ENCODE measurements around the gene ADA. TPM values are rescaled to one million over a fixed set of nuclear protein-coding genes. Genes with fewer than 3 reads are reported as not detected.
A peak's percentile ranks its signal among the peaks of the same experiment; 100 is the strongest.
"Not testable (repeated sequence)": the region's sequence is repeated elsewhere in the genome, so short reads cannot be mapped to it uniquely, and the experiment has no call there.

The ADA gene
- 7.3 TPM for polyA plus RNA-seq
- long read RNA-seq, donor 1, partial matches to known transcripts = 0 of 4 reads
- long read RNA-seq, donor 1, other reads (novel, unspliced or antisense) = 0 of 4 reads
- long read RNA-seq, donor 2, partial matches to known transcripts = 0 of 2 reads
- long read RNA-seq, donor 2, other reads (novel, unspliced or antisense) = 0 of 2 reads
- long read RNA-seq, donor 3, partial matches to known transcripts = 0 of 5 reads
- long read RNA-seq, donor 3, other reads (novel, unspliced or antisense) = 0 of 5 reads
- long read RNA-seq, donor 4 = 0 reads
- long read RNA-seq, donor 5 = 0 reads
- long read RNA-seq, donor 6, transcript ADA-201 (12 exons, 1,539 nt) = major isoform, 16 of 20 reads
- long read RNA-seq, donor 6, partial matches to known transcripts = 0 of 20 reads
- long read RNA-seq, donor 6, other reads (novel, unspliced or antisense) = 0 of 20 reads
- long read RNA-seq, donor 7, partial matches to known transcripts = 0 of 3 reads
- long read RNA-seq, donor 7, other reads (novel, unspliced or antisense) = 0 of 3 reads
- long read RNA-seq, donor 8, partial matches to known transcripts = 0 of 1 reads
- long read RNA-seq, donor 8, other reads (novel, unspliced or antisense) = 0 of 1 reads
- long read RNA-seq, donor 9, partial matches to known transcripts = 0 of 4 reads
- long read RNA-seq, donor 9, other reads (novel, unspliced or antisense) = 0 of 4 reads
- long read RNA-seq, donor 10, transcript ADA-201 (12 exons, 1,539 nt) = major isoform, 12 of 15 reads
- long read RNA-seq, donor 10, partial matches to known transcripts = 0 of 15 reads
- long read RNA-seq, donor 10, other reads (novel, unspliced or antisense) = 0 of 15 reads
- long read RNA-seq, donor 11, partial matches to known transcripts = 0 of 3 reads
- long read RNA-seq, donor 11, other reads (novel, unspliced or antisense) = 0 of 3 reads

DNA sequence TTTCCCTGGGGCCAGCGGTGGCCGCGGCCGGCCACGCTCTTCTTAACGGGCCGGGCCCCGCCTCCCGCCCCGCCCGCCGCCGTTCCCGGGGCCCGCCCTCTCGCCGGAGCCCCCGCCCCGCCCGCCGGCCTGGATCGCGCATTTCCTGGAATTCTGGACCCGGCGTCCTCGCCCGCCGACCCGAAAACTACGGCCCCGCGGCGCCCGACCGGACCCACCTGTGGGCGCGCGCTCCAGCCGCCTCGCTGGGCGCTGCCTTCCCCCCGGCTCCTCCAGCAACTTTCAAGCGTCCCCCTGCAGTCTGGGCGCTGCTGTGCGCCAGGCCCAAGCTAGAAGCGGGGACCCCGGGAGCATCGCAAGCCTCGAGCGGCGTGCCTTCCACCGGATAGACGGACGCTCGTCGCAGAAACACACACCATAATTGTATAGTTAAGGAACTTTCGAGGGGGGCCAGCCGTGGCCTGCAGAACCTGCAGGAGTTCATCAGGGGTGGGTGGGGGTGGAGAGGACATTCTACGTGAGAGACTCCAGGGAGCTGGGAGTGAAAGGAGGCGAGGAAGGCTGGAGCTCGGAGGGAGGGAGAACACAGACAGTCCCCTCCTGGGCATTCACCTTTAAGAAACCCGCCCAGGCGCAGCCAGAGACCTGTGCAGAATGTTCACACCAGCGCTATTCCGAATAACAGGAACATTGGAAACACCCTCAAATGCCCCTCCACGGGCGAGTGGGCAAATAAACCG is at the start of gene ADA:
ADA (minus strand) TSS at position 16 of the 740 bp plus-strand sequence. CDS start 92 bp downstream, outside the sequence.
- no CpG with 5 or more reads among the region's 68 CpGs for WGBS (ENCODE audit: insufficient coverage, low lambda C conversion rate)

DNA sequence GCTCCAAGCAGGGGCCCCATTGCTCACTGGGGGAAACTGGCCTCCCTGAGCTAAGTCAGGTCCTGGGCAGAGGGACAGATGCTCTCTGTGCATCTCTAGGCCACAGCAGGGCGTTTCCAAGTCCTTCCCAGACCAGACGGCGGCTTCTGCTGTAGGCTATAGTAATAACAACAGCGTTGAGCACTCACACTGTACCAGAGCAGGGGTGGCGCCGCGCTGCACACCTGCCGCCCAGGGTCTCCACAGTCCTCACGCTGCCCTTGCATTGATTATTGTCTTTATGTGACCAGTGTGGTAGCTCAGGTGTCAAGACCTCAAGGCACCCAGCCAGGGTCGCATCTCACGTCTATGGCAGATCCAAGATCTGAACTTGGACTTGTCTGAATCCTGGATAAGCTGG is 48.8 kb upstream of the ADA start:
- no peaks in the 10 kb centered on the region for H3K36me3 ChIP-seq (ENCODE audit: control insufficient read depth, insufficient read depth, low read length)
- no peaks in the 10 kb centered on the region for H3K4me1 ChIP-seq (ENCODE audit: control insufficient read depth, insufficient read depth, low read length)
- H3K27me3 ChIP-seq (ENCODE audit: control insufficient read depth, insufficient read depth, low read length) = peaks cover 3% of the 10 kb centered on the region
- H3K27ac ChIP-seq (ENCODE audit: low read length) = no peak overlapping the region
- WGBS (ENCODE audit: insufficient coverage, low lambda C conversion rate) = no CpG with 5 or more reads among the region's 11 CpGs
- no peak for DNase-seq
- no peaks in the 10 kb centered on the region for H3K9me3 ChIP-seq (ENCODE audit: control insufficient read depth, low read depth, low read length)
- no peak overlapping the region for H3K4me3 ChIP-seq (ENCODE audit: low read length)

More for the DNA sequence above, at the start of gene ADA:
- peak in 1 of 2 donors; percentile 80 for DNase-seq
- peak within 1 kb of the TSS; percentile 9 for H3K27ac ChIP-seq (ENCODE audit: low read length)
- H3K9me3 ChIP-seq (ENCODE audit: control insufficient read depth, low read depth, low read length) = no peaks in the 10 kb centered on the region
- no peaks in the 10 kb centered on the region for H3K36me3 ChIP-seq (ENCODE audit: control insufficient read depth, insufficient read depth, low read length)
- peaks cover 10% of the 10 kb centered on the region for H3K27me3 ChIP-seq (ENCODE audit: control insufficient read depth, insufficient read depth, low read length)
- peak within 1 kb of the TSS; percentile 65 for H3K4me3 ChIP-seq (ENCODE audit: low read length)
- H3K4me1 ChIP-seq (ENCODE audit: control insufficient read depth, insufficient read depth, low read length) = peaks cover 6% of the 10 kb centered on the region

DNA sequence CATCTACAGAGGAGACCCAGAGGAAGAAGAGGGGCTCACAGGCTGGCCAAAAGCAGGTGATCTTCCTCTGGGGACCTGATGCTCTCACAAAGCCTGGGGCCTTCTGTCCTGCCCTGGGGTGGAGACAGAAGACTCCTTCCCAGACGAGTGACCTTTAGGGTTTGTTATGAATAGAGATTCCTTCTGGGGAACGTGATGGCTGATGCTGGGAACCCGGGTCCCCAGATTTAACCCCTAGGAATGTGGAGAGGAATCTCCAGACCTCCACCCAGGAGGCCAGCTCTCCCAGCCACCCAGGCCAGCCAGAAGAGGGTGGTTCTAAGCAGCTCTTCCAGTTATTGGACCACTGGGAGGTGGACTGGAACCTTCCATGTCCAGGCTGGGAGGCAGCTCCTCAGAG is 46.9 kb upstream of the ADA start:
- no CpG with 5 or more reads among the region's 3 CpGs for WGBS (ENCODE audit: insufficient coverage, low lambda C conversion rate)
- DNase-seq = no peak
- no peaks in the 10 kb centered on the region for H3K9me3 ChIP-seq (ENCODE audit: control insufficient read depth, low read depth, low read length)
- H3K4me1 ChIP-seq (ENCODE audit: control insufficient read depth, insufficient read depth, low read length) = peaks cover 2% of the 10 kb centered on the region
- H3K36me3 ChIP-seq (ENCODE audit: control insufficient read depth, insufficient read depth, low read length) = no peaks in the 10 kb centered on the region
- H3K4me3 ChIP-seq (ENCODE audit: low read length) = no peak overlapping the region
- H3K27me3 ChIP-seq (ENCODE audit: control insufficient read depth, insufficient read depth, low read length) = peaks cover 3% of the 10 kb centered on the region
- H3K27ac ChIP-seq (ENCODE audit: low read length) = no peak overlapping the region

DNA sequence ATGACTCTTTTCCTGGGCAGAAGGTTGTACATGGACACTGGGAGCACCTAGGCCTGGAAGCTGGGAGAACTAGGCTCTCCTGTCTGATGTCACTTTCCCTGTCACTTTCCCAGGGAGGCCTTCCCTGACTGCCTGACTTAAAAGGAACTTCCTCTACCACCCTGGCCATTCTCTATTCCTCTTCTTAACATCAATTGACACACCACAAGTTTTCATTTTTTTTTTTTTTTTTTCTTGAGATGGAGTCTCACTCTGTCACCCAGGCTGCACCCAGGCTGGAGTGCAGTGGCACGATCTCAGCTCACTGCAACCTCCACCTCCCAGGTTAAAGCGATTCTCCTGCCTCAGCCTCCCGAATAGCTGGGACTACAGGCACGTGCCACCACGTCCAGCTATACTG is 45.5 kb upstream of the ADA start:
- not testable (repeated sequence) for H3K36me3 ChIP-seq (ENCODE audit: control insufficient read depth, insufficient read depth, low read length); DNase-seq; H3K9me3 ChIP-seq (ENCODE audit: control insufficient read depth, low read depth, low read length); H3K4me1 ChIP-seq (ENCODE audit: control insufficient read depth, insufficient read depth, low read length); H3K4me3 ChIP-seq (ENCODE audit: low read length); H3K27me3 ChIP-seq (ENCODE audit: control insufficient read depth, insufficient read depth, low read length); H3K27ac ChIP-seq (ENCODE audit: low read length)
- WGBS (ENCODE audit: insufficient coverage, low lambda C conversion rate) = 96% methylated on average over 3 of the region's 5 CpGs

DNA sequence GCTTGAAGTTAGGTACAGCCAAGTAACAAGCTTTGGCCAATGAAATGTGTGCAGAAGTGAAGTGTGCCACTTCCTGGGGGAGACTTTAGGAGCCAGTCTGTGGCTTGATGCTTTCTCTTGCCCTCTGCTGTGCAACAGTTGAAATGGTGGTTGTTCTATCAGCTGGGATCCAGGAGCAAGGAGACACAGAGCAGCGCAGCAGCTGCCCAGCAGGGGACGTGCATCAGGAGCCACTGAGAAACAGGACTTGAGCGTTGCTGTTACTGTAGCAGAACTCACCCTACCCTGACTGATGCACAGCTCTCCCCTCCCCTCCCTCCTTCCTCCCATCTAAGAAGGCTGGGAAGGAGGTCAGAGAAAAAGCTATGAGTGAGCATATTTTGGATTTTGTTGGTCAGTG is 44.8 kb upstream of the ADA start:
- no peak for DNase-seq
- no peaks in the 10 kb centered on the region for H3K36me3 ChIP-seq (ENCODE audit: control insufficient read depth, insufficient read depth, low read length)
- H3K27me3 ChIP-seq (ENCODE audit: control insufficient read depth, insufficient read depth, low read length) = peaks cover 3% of the 10 kb centered on the region
- no CpG with 5 or more reads among the region's 3 CpGs for WGBS (ENCODE audit: insufficient coverage, low lambda C conversion rate)
- peaks cover 11% of the 10 kb centered on the region for H3K4me1 ChIP-seq (ENCODE audit: control insufficient read depth, insufficient read depth, low read length)
- no peaks in the 10 kb centered on the region for H3K9me3 ChIP-seq (ENCODE audit: control insufficient read depth, low read depth, low read length)
- no peak overlapping the region for H3K27ac ChIP-seq (ENCODE audit: low read length)
- H3K4me3 ChIP-seq (ENCODE audit: low read length) = no peak overlapping the region

DNA sequence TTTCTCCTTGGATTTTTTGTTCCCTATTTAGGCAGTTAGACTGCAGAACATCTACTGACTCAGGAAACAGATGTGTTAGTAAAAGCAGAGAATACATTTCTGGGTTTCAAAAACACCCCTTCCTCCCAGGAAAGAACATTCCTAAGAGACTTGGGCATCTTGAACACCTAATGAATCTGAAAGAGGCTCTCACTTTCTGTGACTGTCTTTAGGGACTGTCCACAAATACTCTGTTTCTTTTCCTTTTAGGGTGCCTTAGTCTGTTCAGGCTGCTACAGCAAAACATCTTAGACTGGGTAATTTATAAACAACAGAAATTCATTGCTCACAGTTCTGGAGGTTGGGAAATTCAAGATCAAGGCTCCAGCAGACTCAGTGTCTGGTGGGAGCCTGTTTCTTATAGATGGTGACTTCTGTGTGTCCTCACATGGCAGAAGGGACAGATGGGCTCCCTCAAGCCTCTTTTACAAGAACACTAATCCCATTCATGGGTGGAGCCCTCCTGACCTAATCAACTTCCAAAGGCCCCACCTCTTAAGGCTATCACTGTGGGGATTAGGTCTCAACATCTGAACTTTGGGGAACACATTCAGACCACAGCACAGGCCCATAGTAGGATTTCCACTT is 44.3 kb upstream of the ADA start:
- Histone ChIP-seq H3K36me3 (ENCODE audit: control insufficient read depth, insufficient read depth, low read length) (no peaks in the 10 kb centered on the region), H3K9me3 (ENCODE audit: control insufficient read depth, low read depth, low read length) (no peaks in the 10 kb centered on the region), H3K4me1 (ENCODE audit: control insufficient read depth, insufficient read depth, low read length) (peaks cover 15% of the 10 kb centered on the region), H3K27ac (ENCODE audit: low read length) (no peak overlapping the region), H3K27me3 (ENCODE audit: control insufficient read depth, insufficient read depth, low read length) (peaks cover 3% of the 10 kb centered on the region), H3K4me3 (ENCODE audit: low read length) (no peak overlapping the region)
- no peak for DNase-seq

DNA sequence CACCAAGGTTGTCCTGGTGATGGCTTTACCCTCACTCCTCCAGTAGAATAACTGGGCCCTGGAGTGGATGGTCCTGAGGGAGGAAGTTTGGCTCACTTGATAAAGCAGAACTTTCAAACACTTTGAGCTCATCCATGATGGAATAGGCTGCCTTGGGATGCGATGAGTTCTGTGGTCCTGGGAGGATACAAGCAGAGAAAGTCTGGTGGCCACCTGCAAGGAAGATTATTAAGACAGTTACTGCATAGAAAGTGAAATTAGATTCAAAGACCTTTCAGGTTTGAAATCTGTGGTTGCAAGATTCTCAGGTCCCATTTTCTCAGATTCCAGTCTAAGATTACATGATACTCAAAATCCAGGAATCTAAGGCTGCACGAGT is 43.8 kb upstream of the ADA start:
- H3K27ac ChIP-seq (ENCODE audit: low read length) = no peak overlapping the region
- peaks cover 16% of the 10 kb centered on the region for H3K4me1 ChIP-seq (ENCODE audit: control insufficient read depth, insufficient read depth, low read length)
- DNase-seq = no peak
- no CpG with 5 or more reads among the region's 2 CpGs for WGBS (ENCODE audit: insufficient coverage, low lambda C conversion rate)
- no peaks in the 10 kb centered on the region for H3K27me3 ChIP-seq (ENCODE audit: control insufficient read depth, insufficient read depth, low read length)
- H3K36me3 ChIP-seq (ENCODE audit: control insufficient read depth, insufficient read depth, low read length) = no peaks in the 10 kb centered on the region
- no peak overlapping the region for H3K4me3 ChIP-seq (ENCODE audit: low read length)
- H3K9me3 ChIP-seq (ENCODE audit: control insufficient read depth, low read depth, low read length) = no peaks in the 10 kb centered on the region

DNA sequence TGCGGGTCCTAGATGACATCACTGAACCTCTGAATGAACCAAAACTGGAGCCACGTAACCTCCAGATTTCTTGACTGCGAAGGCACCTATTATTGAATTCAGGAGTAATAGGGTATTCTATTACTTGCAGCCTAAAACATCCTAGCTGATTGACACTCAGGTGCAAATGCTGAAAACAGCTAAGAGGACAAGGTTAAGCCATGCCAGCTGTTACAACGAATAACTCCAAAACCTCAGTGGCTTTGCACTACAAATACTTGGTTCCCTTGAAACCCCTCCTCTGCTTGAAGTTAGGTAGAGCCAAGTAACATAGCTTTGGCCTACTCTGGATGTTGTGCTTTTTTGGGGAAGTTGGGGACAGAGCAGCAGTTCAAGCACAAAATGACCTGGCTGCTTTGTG is 42.7 kb upstream of the ADA start:
- H3K27me3 ChIP-seq (ENCODE audit: control insufficient read depth, insufficient read depth, low read length) = no peaks in the 10 kb centered on the region
- 100% methylated on average over 1 of the region's 4 CpGs for WGBS (ENCODE audit: insufficient coverage, low lambda C conversion rate)
- no peak overlapping the region for H3K4me3 ChIP-seq (ENCODE audit: low read length)
- no peaks in the 10 kb centered on the region for H3K36me3 ChIP-seq (ENCODE audit: control insufficient read depth, insufficient read depth, low read length)
- no peak overlapping the region for H3K27ac ChIP-seq (ENCODE audit: low read length)
- no peaks in the 10 kb centered on the region for H3K9me3 ChIP-seq (ENCODE audit: control insufficient read depth, low read depth, low read length)
- H3K4me1 ChIP-seq (ENCODE audit: control insufficient read depth, insufficient read depth, low read length) = peaks cover 16% of the 10 kb centered on the region
- DNase-seq = no peak

DNA sequence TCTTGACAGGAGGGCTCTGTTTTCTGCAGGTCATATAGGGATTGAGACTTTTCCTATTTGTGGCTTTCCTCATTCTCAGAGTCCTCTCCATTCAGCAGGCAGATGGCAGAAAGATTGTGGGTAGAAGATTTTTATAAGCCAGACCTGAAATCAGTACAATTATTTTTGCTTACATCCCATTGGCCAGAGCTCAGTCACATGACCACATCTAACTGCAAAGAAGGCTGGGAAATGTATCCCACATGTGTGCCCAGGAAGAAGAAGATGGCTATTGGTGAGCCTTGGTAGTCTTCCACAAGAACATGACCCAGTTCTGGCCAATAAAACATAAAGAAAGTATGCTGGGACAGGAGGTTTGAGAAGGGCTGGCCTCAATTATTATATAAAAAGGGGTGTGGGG is 42.1 kb upstream of the ADA start:
- Histone ChIP-seq H3K27ac (ENCODE audit: low read length) (peak overlapping the region; percentile 56), H3K9me3 (ENCODE audit: control insufficient read depth, low read depth, low read length) (no peaks in the 10 kb centered on the region), H3K4me1 (ENCODE audit: control insufficient read depth, insufficient read depth, low read length) (peaks cover 16% of the 10 kb centered on the region), H3K36me3 (ENCODE audit: control insufficient read depth, insufficient read depth, low read length) (no peaks in the 10 kb centered on the region), H3K27me3 (ENCODE audit: control insufficient read depth, insufficient read depth, low read length) (no peaks in the 10 kb centered on the region), H3K4me3 (ENCODE audit: low read length) (no peak overlapping the region)
- DNase-seq = no peak

DNA sequence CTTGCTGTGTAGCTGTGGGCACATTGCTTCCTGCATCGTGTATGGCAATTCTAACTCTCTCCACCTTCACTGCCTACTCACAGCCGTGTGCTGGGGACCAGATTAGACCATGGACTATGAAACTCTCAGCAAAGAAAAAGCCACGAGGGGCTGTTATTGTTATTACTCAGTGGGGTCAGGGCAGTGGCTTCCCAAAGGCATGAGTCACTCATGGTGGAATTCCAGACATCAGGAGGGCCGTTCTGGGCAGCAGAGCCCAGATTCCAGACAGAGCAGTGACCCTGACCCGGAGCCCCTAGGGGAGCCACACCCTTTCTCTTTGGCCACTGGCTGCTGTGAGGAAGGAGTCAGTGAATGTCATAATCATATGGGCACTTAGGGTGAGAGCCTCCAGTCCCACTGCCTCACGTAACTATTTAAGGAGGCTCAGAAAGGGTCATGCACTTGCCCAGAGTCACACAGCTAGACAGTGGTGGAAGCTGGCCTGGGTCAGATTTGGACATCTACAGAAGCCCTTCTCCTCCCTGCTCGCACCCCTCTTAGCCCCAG is 41.5 kb upstream of the ADA start:
- Histone ChIP-seq H3K4me1 (ENCODE audit: control insufficient read depth, insufficient read depth, low read length) (peaks cover 16% of the 10 kb centered on the region), H3K27me3 (ENCODE audit: control insufficient read depth, insufficient read depth, low read length) (no peaks in the 10 kb centered on the region), H3K27ac (ENCODE audit: low read length) (peak overlapping the region; percentile 57), H3K9me3 (ENCODE audit: control insufficient read depth, low read depth, low read length) (no peaks in the 10 kb centered on the region), H3K36me3 (ENCODE audit: control insufficient read depth, insufficient read depth, low read length) (no peaks in the 10 kb centered on the region), H3K4me3 (ENCODE audit: low read length) (no peak overlapping the region)
- WGBS (ENCODE audit: insufficient coverage, low lambda C conversion rate) = no CpG with 5 or more reads among the region's 7 CpGs
- DNase-seq = peak; percentile 88 to 93
